PC-9 (cell line): ENCODE measurements around the gene SNAP47. TPM values are rescaled to one million over a fixed set of nuclear protein-coding genes. Genes with fewer than 3 reads are reported as not detected.

Source experiments
- BruUV-seq: library from RNA; stranded (reverse); fragments of 400-500 nt; replicated peaks from 2 replicates; lab custom pipeline; 2021; lab: Mats Ljungman, UMichigan
- CTCF ChIA-PET: fragments of 300-600 bp; sonication (Branson Sonifier 250); formaldehyde crosslinking; loops from one replicate; lab custom pipeline; 2022; ENCODE audit warnings: antibody characterized with exemption; lab: Charles Lee
- POLR2A ChIA-PET: fragments of 300-600 bp; sonication (Branson Sonifier 250); formaldehyde crosslinking; loops from one replicate; lab custom pipeline; 2022; ENCODE audit warnings: antibody characterized with exemption; ENCODE audit not compliant: unreplicated experiment; lab: Charles Lee
- DNase-seq, 2 experiments: peaks; one replicate each; pipeline versions ENCODE4 v3.0.0 to v3.0.0-alpha.2; 2015 to 2022; ENCODE audit warnings: mixed read lengths in 1 of 2
- H2AFZ ChIP-seq: fragments of 200-600 bp; sonication (generic); 2 replicates; pipeline ENCODE4 v1.8.1; 2017; ENCODE audit warnings: antibody characterized with exemption
- H3F3A ChIP-seq: fragments of 200-600 bp; sonication (generic); 2 replicates; pipeline ENCODE4 v1.8.1; 2017; ENCODE audit warnings: antibody characterized with exemption, mild to moderate bottlenecking, low read depth; ENCODE audit not compliant: insufficient read depth
- H3K27ac ChIP-seq: fragments of 200-600 bp; sonication (generic); 2 replicates; pipeline ENCODE4 v1.6.1; 2016; ENCODE audit warnings: mixed run types
- H3K27me3 ChIP-seq: fragments of 200-600 bp; sonication (generic); 2 replicates; pipeline ENCODE4 v1.6.1; 2016; ENCODE audit warnings: low read depth, mixed run types; ENCODE audit not compliant: insufficient read depth
- H3K36me3 ChIP-seq: fragments of 200-600 bp; sonication (generic); 2 replicates; pipeline ENCODE4 v1.6.1; 2016; ENCODE audit warnings: low read depth, mixed run types
- H3K4me1 ChIP-seq: fragments of 200-600 bp; sonication (generic); replicated peaks from 2 replicates; pipeline ENCODE4 v1.6.1; 2016; ENCODE audit warnings: mixed run types; ENCODE audit not compliant: insufficient read depth
- H3K4me2 ChIP-seq: fragments of 200-600 bp; sonication (generic); 2 replicates; pipeline ENCODE4 v1.6.1; 2017; ENCODE audit warnings: mixed run types
- H3K4me3 ChIP-seq: fragments of 200-600 bp; sonication (generic); 2 replicates; pipeline ENCODE4 v1.6.1; 2016; ENCODE audit warnings: mixed run types
- H3K79me2 ChIP-seq: fragments of 200-600 bp; sonication (generic); 2 replicates; pipeline ENCODE4 v1.6.1; 2017; ENCODE audit warnings: low read depth, mixed run types
- H3K9me2 ChIP-seq: fragments of 200-600 bp; sonication (generic); 2 replicates; pipeline ENCODE4 v1.8.1; 2017; ENCODE audit warnings: mild to moderate bottlenecking; ENCODE audit not compliant: insufficient read depth
- H3K9me3 ChIP-seq: fragments of 200-600 bp; sonication (generic); 2 replicates; pipeline ENCODE4 v1.8.1; 2016; ENCODE audit warnings: low read depth; ENCODE audit not compliant: insufficient read depth
- H4K20me1 ChIP-seq: fragments of 200-600 bp; sonication (generic); 2 replicates; pipeline ENCODE4 v1.8.1; 2017; ENCODE audit not compliant: insufficient read depth
- EZH2 ChIP-seq: fragments of 200-600 bp; sonication (generic); IDR thresholded peaks from 2 replicates; pipeline ENCODE4 v1.8.0; 2017; ENCODE audit warnings: antibody characterized with exemption, low read depth
- intact Hi-C: fragments of 100-400 bp; cut with micrococcal nuclease; formaldehyde crosslinking; loops from one replicate; pipeline ENCODE4 v1.10.0; 2022; ENCODE audit not compliant: unreplicated experiment
- total RNA-seq: library from RNA; stranded (reverse); gene quantifications from 2 replicates; pipeline ENCODE4 v1.2.3, GENCODE V29; 2021
- TF ChIP-seq, protein P1 (sequence below): fragments of 200-600 bp; sonication (generic); conservative IDR thresholded peaks from 2 replicates; pipeline ENCODE4 v1.6.1; 2017; ENCODE audit warnings: mixed run types, antibody characterized with exemption, mild to moderate bottlenecking, moderate library complexity

SNAP47 gene
- total RNA-seq, 1 experiment from 2014 or later = 70.2 TPM

GRCh38 chr1:227758366-227758765 lies 23.1 kb downstream of the SNAP47 start:
- intact Hi-C loops = no loop called here
- H3K9me2 ChIP-seq = no peaks in the 10 kb centered on the region
- no peaks in the 10 kb centered on the region for H3K9me3 ChIP-seq
- DNase-seq = no peak
- peaks cover 21% of the 10 kb centered on the region for H3K4me1 ChIP-seq
- no peak overlapping the region for H3K4me3 ChIP-seq
- H3F3A ChIP-seq = peaks cover 14% of the 10 kb centered on the region
- CTCF ChIA-PET = no interaction called here
- no TSS peak for BruUV-seq
- H4K20me1 ChIP-seq = peaks cover 43% of the 10 kb centered on the region
- H3K36me3 ChIP-seq = 0 out of 2 replicates have a peak, but pooled peaks cover 8% of the 10 kb centered on the region
- H3K4me2 ChIP-seq = no peak overlapping the region
- POLR2A ChIA-PET = no interaction called here
- peaks cover 7% of the 10 kb centered on the region for H3K79me2 ChIP-seq
- no peaks in the 10 kb centered on the region for H3K27me3 ChIP-seq
- no peak overlapping the region for H3K27ac ChIP-seq
- TF ChIP-seq, protein P1, sequence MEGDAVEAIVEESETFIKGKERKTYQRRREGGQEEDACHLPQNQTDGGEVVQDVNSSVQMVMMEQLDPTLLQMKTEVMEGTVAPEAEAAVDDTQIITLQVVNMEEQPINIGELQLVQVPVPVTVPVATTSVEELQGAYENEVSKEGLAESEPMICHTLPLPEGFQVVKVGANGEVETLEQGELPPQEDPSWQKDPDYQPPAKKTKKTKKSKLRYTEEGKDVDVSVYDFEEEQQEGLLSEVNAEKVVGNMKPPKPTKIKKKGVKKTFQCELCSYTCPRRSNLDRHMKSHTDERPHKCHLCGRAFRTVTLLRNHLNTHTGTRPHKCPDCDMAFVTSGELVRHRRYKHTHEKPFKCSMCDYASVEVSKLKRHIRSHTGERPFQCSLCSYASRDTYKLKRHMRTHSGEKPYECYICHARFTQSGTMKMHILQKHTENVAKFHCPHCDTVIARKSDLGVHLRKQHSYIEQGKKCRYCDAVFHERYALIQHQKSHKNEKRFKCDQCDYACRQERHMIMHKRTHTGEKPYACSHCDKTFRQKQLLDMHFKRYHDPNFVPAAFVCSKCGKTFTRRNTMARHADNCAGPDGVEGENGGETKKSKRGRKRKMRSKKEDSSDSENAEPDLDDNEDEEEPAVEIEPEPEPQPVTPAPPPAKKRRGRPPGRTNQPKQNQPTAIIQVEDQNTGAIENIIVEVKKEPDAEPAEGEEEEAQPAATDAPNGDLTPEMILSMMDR = no peak
- TF ChIP-seq EZH2 = no peak
- H2AFZ ChIP-seq = no peak overlapping the region

GRCh38 chr1:227759341-227760300 lies 24.4 kb downstream of the SNAP47 start:
- BruUV-seq = no TSS peak
- TF ChIP-seq EZH2 = no peak
- TF ChIP-seq, protein P1 = no peak
- intact Hi-C loops = loop anchor here (1.0 to 10.0 kb wide), 4 partner anchors 24 to 615 kb away; partner anchors contain the start of genes ARF1, JMJD4 and SNAP47
- Histone ChIP-seq H3K79me2 (peaks cover 7% of the 10 kb centered on the region), H3K27me3 (no peaks in the 10 kb centered on the region), H3K4me3 (no peak overlapping the region), H4K20me1 (peaks cover 41% of the 10 kb centered on the region), H3K4me1 (peaks cover 31% of the 10 kb centered on the region), H3K9me3 (no peaks in the 10 kb centered on the region), H2AFZ (no peak overlapping the region), H3K9me2 (no peaks in the 10 kb centered on the region), H3K36me3 (0 out of 2 replicates have a peak, but pooled peaks cover 8% of the 10 kb centered on the region), H3F3A (peaks cover 25% of the 10 kb centered on the region), H3K4me2 (no peak overlapping the region), H3K27ac (no peak overlapping the region)
- POLR2A ChIA-PET = interaction anchor here (0.5 to 0.8 kb wide), 6 partner anchors 31 to 634 kb away, joined by 3 to 9 read pairs (median 4); partner anchors contain the start of gene WNT9A
- peak; percentile 82 to 90 for DNase-seq
- CTCF ChIA-PET = interaction anchor here (0.6 to 1.2 kb wide), 3 partner anchors 187 to 653 kb away, joined by 4 to 6 read pairs (median 5); partner anchors contain the start of gene WNT9A

- TF ChIP-seq, protein P1 = no peak
- no peak for TF ChIP-seq EZH2
- H3F3A ChIP-seq = peaks cover 33% of the 10 kb centered on the region
- no peak overlapping the region for H3K27ac ChIP-seq
- H4K20me1 ChIP-seq = peaks cover 43% of the 10 kb centered on the region
- H3K4me1 ChIP-seq = peaks cover 39% of the 10 kb centered on the region
- POLR2A ChIA-PET = interaction anchor here (0.7 kb wide), 1 partner anchor 185 kb away, joined by 4 read pairs; no protein-coding TSS in a partner anchor
- no peak for DNase-seq
- peaks cover 13% of the 10 kb centered on the region for H3K79me2 ChIP-seq
- no peak overlapping the region for H2AFZ ChIP-seq
- intact Hi-C loops = loop anchor here (5.0 to 10.0 kb wide), 3 partner anchors 278 to 614 kb away; partner anchors contain the start of gene ARF1
- no TSS peak for BruUV-seq
- no peak overlapping the region for H3K4me2 ChIP-seq
- H3K9me3 ChIP-seq = no peaks in the 10 kb centered on the region
- no peaks in the 10 kb centered on the region for H3K9me2 ChIP-seq
- CTCF ChIA-PET = interaction anchor here (1.2 kb wide), 1 partner anchor 193 kb away, joined by 5 read pairs; no protein-coding TSS in a partner anchor
- H3K27me3 ChIP-seq = no peaks in the 10 kb centered on the region
- H3K4me3 ChIP-seq = no peak overlapping the region
- 0 out of 2 replicates have a peak, but pooled peaks cover 8% of the 10 kb centered on the region for H3K36me3 ChIP-seq
Measured at GRCh38 chr1:227760377-227760776, 25.1 kb downstream of the SNAP47 start.
